A549 treated with Mapracorat at 1 μM for 4 hours (cell line): Measurements from ENCODE around the gene ANKRD33B. TPM values are rescaled to one million over a fixed set of nuclear protein-coding genes. Genes with fewer than 3 reads are reported as not detected.

ENCODE experiments used
- total RNA-seq: library from RNA; stranded (reverse); fragments of 200-300 nt; extraction: Qiagen RNA extraction; gene quantifications from 5 replicates; pipeline ENCODE4 v1.2.3, GENCODE V29; 2022

ANKRD33B gene
- 8.3 to 14.4 TPM (median 11.3 TPM) in 5 replicates for total RNA-seq

GRCh38 chr5:10563945-10564837 is at the start of gene ANKRD33B:
Gene ANKRD33B, plus strand, starts transcription at chr5:10564070. Its CDS starts 398 bp downstream, at chr5:10564468.

Other genes with a start within 250 kb of the ANKRD33B start
- 46.3 to 81.6 TPM (median 68.9 TPM) in 5 replicates for gene MARCHF6, start 210.4 kb upstream of the ANKRD33B start, total RNA-seq
- 1.1 to 2.9 TPM (median 2.6 TPM) in 5 replicates for gene ROPN1L, start 122.2 kb upstream of the ANKRD33B start, total RNA-seq
- gene DAP, start 197.2 kb downstream of the ANKRD33B start, total RNA-seq, result 55.1 to 59.9 TPM (median 57.1 TPM) in 5 replicates